Measurements from ENCODE around the gene MXRA8.

GRCh38 chr1:1354271-1355247 lies 3.8 kb downstream of the MXRA8 start:
- TF ChIP-seq POLR2A (IDR thresholded peaks at IDR 0.05) = no peak
- TF ChIP-seq CTCF (IDR thresholded peaks at IDR 0.05) = no peak
- no peak for TF ChIP-seq POLR2AphosphoS5 (IDR thresholded peaks at IDR 0.05)
